Lower leg skin (tissue), 3 donors: ENCODE results near the gene HRK.

ENCODE experiments used
- CTCF ChIP-seq, 3 donors: fragments of 450-650 bp; IDR thresholded peaks; one replicate each; pipeline ENCODE4 v1.5.1; 2016; ENCODE audit warnings: antibody characterized with exemption in 3 of 3, mild to moderate bottlenecking in 3 of 3, moderate library complexity in 2 of 3
- POLR2A ChIP-seq, 2 donors: fragments of 450-650 bp; IDR thresholded peaks; one replicate each; pipeline ENCODE4 v1.6.1; 2016 to 2017; ENCODE audit warnings: antibody characterized with exemption in 2 of 2, mild to moderate bottlenecking in 1 of 2, moderate library complexity in 1 of 2

- TF ChIP-seq CTCF (IDR thresholded peaks at IDR 0.05), result no peak
- TF ChIP-seq POLR2A (IDR thresholded peaks at IDR 0.05), result no peak
These were observed 751 bp upstream of the HRK start for GRCh38 chr12:116881877-116882507.
